Daoy (cell line): Measurements from ENCODE around the gene PLEKHH3. TPM values are rescaled to one million over a fixed set of nuclear protein-coding genes. Genes with fewer than 3 reads are reported as not detected.

Source experiments
- DNase-seq: peaks from one replicate; pipeline ENCODE4 v3.0.0-alpha.2; 2015; ENCODE audit warnings: low read depth
- total RNA-seq: library from RNA; depleted of rRNA; stranded (reverse); fragments of >200 nt; shearing (Covaris generic); gene quantifications from 2 replicates; pipeline ENCODE4 v1.2.3, GENCODE V29; 2014

PLEKHH3 gene
- total RNA-seq, 1 experiment from 2014 or later, result 2.5 TPM

- DNase-seq, result no peak
Measured at GRCh38 chr17:42686520-42687128, 9.8 kb upstream of the PLEKHH3 start.

- no peak for DNase-seq
Measured at GRCh38 chr17:42685831-42686230, 9.0 kb upstream of the PLEKHH3 start.

- DNase-seq, result no peak
Measured at GRCh38 chr17:42684929-42685556, 8.2 kb upstream of the PLEKHH3 start.

- DNase-seq, result no peak
Measured at GRCh38 chr17:42683407-42684034, 6.7 kb upstream of the PLEKHH3 start.

GRCh38 chr17:42682722-42683403 is 6.1 kb upstream of the PLEKHH3 start:
- DNase-seq, result peak; percentile 72

- DNase-seq, result peak; percentile 80
Measured at GRCh38 chr17:42681976-42682721, 5.4 kb upstream of the PLEKHH3 start, which contains the start of gene CNTNAP1. Gene CNTNAP1, plus strand, starts transcription at chr17:42682531. Its CDS starts 299 bp downstream, at chr17:42682830.

- DNase-seq, result no peak
Measured at GRCh38 chr17:42680331-42680808, 3.6 kb upstream of the PLEKHH3 start.

GRCh38 chr17:42679492-42680330 is 2.9 kb upstream of the PLEKHH3 start:
- peak; percentile 78 for DNase-seq

GRCh38 chr17:42678951-42679491 is 2.2 kb upstream of the PLEKHH3 start:
- DNase-seq, result peak; percentile 49

GRCh38 chr17:42677921-42678781 is 1.4 kb upstream of the PLEKHH3 start:
- peak; percentile 84 for DNase-seq

- DNase-seq, result peak; percentile 98
Measured at GRCh38 chr17:42677012-42677857, 441 bp upstream of the PLEKHH3 start.

GRCh38 chr17:42675965-42676423 is 800 bp downstream of the PLEKHH3 start:
- DNase-seq, result peak; percentile 40

- DNase-seq, result no peak
Measured at GRCh38 chr17:42675348-42675964, 1.3 kb downstream of the PLEKHH3 start.

GRCh38 chr17:42674755-42675347 is 1.9 kb downstream of the PLEKHH3 start:
- DNase-seq, result no peak

- peak; percentile 52 for DNase-seq
Measured at GRCh38 chr17:42673885-42674754, 2.7 kb downstream of the PLEKHH3 start.

- DNase-seq, result no peak
Measured at GRCh38 chr17:42673266-42673884, 3.4 kb downstream of the PLEKHH3 start.
